ENCODE measurements around the gene FOXC1.

FOXC1 gene

GRCh38 chr6:1624851-1625781 is 15.4 kb downstream of the FOXC1 start:
- no peak for DNase-seq

GRCh38 chr6:1625794-1626435 is 16.2 kb downstream of the FOXC1 start:
- DNase-seq = no peak

GRCh38 chr6:1626481-1626880 is 16.8 kb downstream of the FOXC1 start:
- DNase-seq = no peak

GRCh38 chr6:1627827-1628560 is 18.3 kb downstream of the FOXC1 start:
- DNase-seq = no peak

- DNase-seq = no peak
Measured at GRCh38 chr6:1629316-1629715, 19.6 kb downstream of the FOXC1 start.

- DNase-seq = no peak
Measured at GRCh38 chr6:1630212-1630770, 20.6 kb downstream of the FOXC1 start.

- DNase-seq = no peak
Measured at GRCh38 chr6:1630771-1631217, 21.1 kb downstream of the FOXC1 start.

- no peak for DNase-seq
Measured at GRCh38 chr6:1631251-1631650, 21.5 kb downstream of the FOXC1 start.

- DNase-seq = no peak
Measured at GRCh38 chr6:1633366-1634021, 23.8 kb downstream of the FOXC1 start.

- DNase-seq = no peak
Measured at GRCh38 chr6:1634081-1634480, 24.4 kb downstream of the FOXC1 start.

- no peak for DNase-seq
Measured at GRCh38 chr6:1635305-1636010, 25.7 kb downstream of the FOXC1 start.

GRCh38 chr6:1636272-1636825 is 26.6 kb downstream of the FOXC1 start:
- no peak for DNase-seq

GRCh38 chr6:1636971-1637871 is 27.5 kb downstream of the FOXC1 start:
- DNase-seq = no peak

- no peak for DNase-seq
Measured at GRCh38 chr6:1639430-1639829, 29.7 kb downstream of the FOXC1 start.

- DNase-seq = no peak
Measured at GRCh38 chr6:1640476-1640875, 30.8 kb downstream of the FOXC1 start.

GRCh38 chr6:1641343-1641885 is 31.7 kb downstream of the FOXC1 start:
- DNase-seq = no peak

- DNase-seq = no peak
Measured at GRCh38 chr6:1643111-1643510, 33.4 kb downstream of the FOXC1 start.

- DNase-seq = no peak
Measured at GRCh38 chr6:1643830-1644445, 34.2 kb downstream of the FOXC1 start.

- DNase-seq = no peak
Measured at GRCh38 chr6:1644516-1645060, 34.9 kb downstream of the FOXC1 start.

Measured in hippocampal formation (tissue), 2 donors.